Parathyroid adenoma (tissue), 2 donors: ENCODE measurements around the gene COMMD1.

ENCODE experiments used
- H2AFZ ChIP-seq: fragments of 300-600 bp; sonication (generic); one replicate; pipeline ENCODE4 v1.7.0; 2017; ENCODE audit warnings: antibody characterized with exemption, mild to moderate bottlenecking
- H3K27ac ChIP-seq: fragments of 300-600 bp; sonication (generic); one replicate; pipeline ENCODE4 v1.7.0; 2017
- H3K27me3 ChIP-seq: fragments of 300-600 bp; sonication (generic); one replicate; pipeline ENCODE4 v1.7.0; 2017; ENCODE audit warnings: low read length; ENCODE audit not compliant: control insufficient read depth, insufficient read depth
- H3K36me3 ChIP-seq: fragments of 300-600 bp; sonication (generic); one replicate; pipeline ENCODE4 v1.7.0; 2017; ENCODE audit warnings: low read length; ENCODE audit not compliant: control insufficient read depth, insufficient read depth
- H3K4me1 ChIP-seq: fragments of 300-600 bp; sonication (generic); one replicate; pipeline ENCODE4 v1.7.0; 2017; ENCODE audit warnings: control low read depth
- H3K4me2 ChIP-seq: fragments of 300-600 bp; sonication (generic); one replicate; pipeline ENCODE4 v1.7.0; 2017; ENCODE audit warnings: low read length
- H3K4me3 ChIP-seq: fragments of 300-600 bp; sonication (generic); one replicate; pipeline ENCODE4 v1.7.0; 2017; ENCODE audit warnings: low read depth, low read length
- H3K79me2 ChIP-seq: fragments of 300-600 bp; sonication (generic); one replicate; pipeline ENCODE4 v1.7.0; 2017; ENCODE audit warnings: control low read depth
- H3K9ac ChIP-seq: fragments of 300-600 bp; sonication (generic); one replicate; pipeline ENCODE4 v1.7.0; 2017; ENCODE audit warnings: mild to moderate bottlenecking
- H3K9me3 ChIP-seq: fragments of 300-600 bp; sonication (generic); one replicate; pipeline ENCODE4 v1.7.0; 2017; ENCODE audit warnings: low read length; ENCODE audit not compliant: control insufficient read depth
- TF ChIP-seq, protein P1 (sequence below): fragments of 300-600 bp; sonication (generic); IDR thresholded peaks from one replicate; pipeline ENCODE4 v1.7.0; 2017; ENCODE audit warnings: antibody characterized with exemption, mild to moderate bottlenecking
- donor health status: primary hyperparathyroidism.

The COMMD1 gene

DNA sequence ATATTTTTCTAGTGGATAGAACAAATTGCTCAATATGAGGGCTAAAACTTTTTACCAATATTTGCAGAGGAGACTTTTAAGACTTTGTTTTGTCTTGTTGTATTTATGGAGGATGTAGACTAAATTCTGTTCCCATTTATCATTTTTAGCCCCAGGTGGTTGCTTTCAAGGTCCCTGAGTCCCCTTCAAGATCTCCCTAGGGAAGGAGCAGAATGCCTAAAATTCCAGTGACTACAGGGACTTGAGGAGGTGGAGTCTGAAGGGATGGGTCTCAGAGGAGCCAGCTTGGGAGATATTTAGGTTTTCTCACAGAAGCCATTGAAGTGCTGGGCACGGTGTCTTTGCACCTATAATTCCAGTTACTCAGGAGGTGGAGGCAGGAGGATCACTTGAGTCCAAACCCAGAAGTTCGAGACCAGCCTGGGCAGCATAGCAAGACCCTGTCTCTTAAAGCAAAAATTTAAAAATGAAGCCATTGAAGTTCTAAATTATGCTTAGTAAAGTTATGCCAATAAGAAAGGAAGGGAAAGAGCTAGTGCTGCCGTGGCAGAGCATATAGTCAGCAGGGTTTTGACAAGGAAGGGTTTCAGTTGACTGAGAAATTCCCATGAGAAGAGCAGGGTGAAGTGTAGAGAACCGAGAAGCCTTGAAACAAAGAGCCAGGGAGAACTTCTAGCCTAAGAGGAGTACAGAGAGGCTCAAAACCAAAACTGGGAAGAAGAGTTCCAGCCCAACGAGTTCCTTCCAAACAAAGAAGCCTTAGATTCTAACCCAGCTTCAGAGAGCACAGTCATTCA is 43.4 kb downstream of the COMMD1 start:
- no peak overlapping the region for H2AFZ ChIP-seq
- H3K36me3 ChIP-seq: no peaks in the 10 kb centered on the region
- H3K4me3 ChIP-seq: no peak overlapping the region
- H3K9ac ChIP-seq: no peak overlapping the region
- H3K79me2 ChIP-seq: peaks cover 8% of the 10 kb centered on the region
- H3K9me3 ChIP-seq: no peaks in the 10 kb centered on the region
- no peaks in the 10 kb centered on the region for H3K27me3 ChIP-seq
- H3K4me2 ChIP-seq: no peak overlapping the region
- TF ChIP-seq, protein P1, sequence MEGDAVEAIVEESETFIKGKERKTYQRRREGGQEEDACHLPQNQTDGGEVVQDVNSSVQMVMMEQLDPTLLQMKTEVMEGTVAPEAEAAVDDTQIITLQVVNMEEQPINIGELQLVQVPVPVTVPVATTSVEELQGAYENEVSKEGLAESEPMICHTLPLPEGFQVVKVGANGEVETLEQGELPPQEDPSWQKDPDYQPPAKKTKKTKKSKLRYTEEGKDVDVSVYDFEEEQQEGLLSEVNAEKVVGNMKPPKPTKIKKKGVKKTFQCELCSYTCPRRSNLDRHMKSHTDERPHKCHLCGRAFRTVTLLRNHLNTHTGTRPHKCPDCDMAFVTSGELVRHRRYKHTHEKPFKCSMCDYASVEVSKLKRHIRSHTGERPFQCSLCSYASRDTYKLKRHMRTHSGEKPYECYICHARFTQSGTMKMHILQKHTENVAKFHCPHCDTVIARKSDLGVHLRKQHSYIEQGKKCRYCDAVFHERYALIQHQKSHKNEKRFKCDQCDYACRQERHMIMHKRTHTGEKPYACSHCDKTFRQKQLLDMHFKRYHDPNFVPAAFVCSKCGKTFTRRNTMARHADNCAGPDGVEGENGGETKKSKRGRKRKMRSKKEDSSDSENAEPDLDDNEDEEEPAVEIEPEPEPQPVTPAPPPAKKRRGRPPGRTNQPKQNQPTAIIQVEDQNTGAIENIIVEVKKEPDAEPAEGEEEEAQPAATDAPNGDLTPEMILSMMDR: no peak
- no peaks in the 10 kb centered on the region for H3K4me1 ChIP-seq
- H3K27ac ChIP-seq: no peak overlapping the region

- TF ChIP-seq, protein P1: no peak
- Histone ChIP-seq H3K36me3 (no peaks in the 10 kb centered on the region), H3K27me3 (no peaks in the 10 kb centered on the region), H3K4me3 (no peak overlapping the region), H3K9me3 (no peaks in the 10 kb centered on the region), H3K79me2 (peaks cover 8% of the 10 kb centered on the region), H3K4me2 (no peak overlapping the region), H3K4me1 (no peaks in the 10 kb centered on the region), H3K27ac (no peak overlapping the region), H3K9ac (no peak overlapping the region), H2AFZ (no peak overlapping the region)
These were observed 43.9 kb downstream of the COMMD1 start for GRCh38 chr2:61949458-61949713.

DNA sequence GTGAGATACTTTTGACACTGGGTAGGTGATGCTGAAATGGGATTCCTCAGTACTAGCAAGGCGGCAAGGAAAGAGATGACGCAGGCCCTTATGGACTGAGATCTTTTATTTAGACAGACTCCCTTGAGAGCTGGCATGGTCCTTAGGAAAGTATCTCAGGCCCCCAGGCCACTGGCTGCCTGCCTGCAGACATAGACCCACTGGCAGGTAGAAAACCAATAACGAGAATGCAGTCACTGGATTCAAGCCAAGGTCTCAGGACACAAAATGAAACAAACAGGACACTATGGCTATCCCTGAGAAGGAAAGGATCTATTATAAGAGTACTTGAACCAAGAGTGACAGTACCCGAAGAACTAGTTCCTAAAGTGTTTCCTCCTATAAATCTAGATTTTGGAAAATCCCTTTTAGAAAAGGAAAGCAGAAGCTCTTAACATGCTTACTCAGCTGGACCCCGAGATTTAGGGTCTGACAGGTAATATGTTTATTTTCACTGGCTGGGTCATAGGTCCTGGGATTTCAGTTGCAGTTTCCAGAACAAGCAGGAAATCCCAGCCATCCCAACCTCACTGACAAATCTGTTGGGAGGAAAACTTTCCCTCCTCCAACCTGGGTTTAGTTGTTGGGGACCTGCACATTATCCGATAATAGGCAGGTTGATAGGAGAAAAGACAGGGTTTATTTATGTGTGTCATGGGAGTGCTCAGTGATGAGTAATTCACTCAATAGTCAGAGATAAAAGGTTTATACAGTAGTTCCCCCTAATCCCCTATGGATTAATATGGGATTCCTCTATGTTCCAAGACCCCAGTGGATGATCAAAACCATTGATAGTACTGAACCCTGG is 44.5 kb downstream of the COMMD1 start:
- Histone ChIP-seq H3K79me2 (peaks cover 8% of the 10 kb centered on the region), H3K9me3 (no peaks in the 10 kb centered on the region), H3K27me3 (no peaks in the 10 kb centered on the region), H3K4me2 (no peak overlapping the region), H3K27ac (no peak overlapping the region), H3K4me3 (no peak overlapping the region), H3K4me1 (no peaks in the 10 kb centered on the region), H2AFZ (no peak overlapping the region), H3K9ac (no peak overlapping the region), H3K36me3 (no peaks in the 10 kb centered on the region)
- TF ChIP-seq, protein P1: no peak

DNA sequence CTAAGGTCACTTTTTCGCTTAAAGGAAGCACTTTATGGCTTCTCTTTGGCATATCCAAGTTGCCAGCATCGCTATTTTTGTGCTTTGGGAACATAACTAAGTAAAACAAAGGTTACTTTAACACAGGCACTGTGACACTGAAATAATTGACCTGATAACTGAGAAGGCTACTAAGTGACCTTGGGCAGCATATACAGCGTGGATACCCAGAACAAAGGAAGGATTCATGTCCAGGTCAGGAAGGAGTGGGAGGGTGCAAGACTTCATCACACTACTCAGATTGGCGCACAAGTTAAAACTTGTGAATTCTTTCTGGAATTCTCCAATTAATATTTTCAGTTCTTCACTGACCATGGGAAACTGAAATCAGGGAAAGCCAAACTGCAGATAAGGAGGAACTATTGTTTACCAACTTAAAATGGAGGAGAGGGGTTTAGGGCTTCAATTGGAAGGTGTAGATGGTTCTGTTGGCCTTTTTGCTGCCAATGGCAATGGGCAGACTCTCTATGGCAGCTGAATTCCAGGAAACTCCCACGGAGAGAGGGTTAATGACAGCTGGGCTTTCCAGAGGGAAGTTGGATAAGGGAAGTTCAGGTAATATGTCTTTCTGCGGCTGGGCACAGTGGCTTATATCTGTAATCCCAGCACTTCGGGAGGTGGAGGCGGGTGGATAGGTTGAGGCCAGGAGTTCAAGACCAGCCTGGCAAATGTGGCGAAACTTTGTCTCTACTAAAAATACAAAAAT is 45.3 kb downstream of the COMMD1 start:
- no peaks in the 10 kb centered on the region for H3K9me3 ChIP-seq
- H3K9ac ChIP-seq: no peak overlapping the region
- H3K79me2 ChIP-seq: peaks cover 8% of the 10 kb centered on the region
- H3K4me2 ChIP-seq: no peak overlapping the region
- H3K27ac ChIP-seq: no peak overlapping the region
- H3K4me1 ChIP-seq: no peaks in the 10 kb centered on the region
- H2AFZ ChIP-seq: no peak overlapping the region
- no peaks in the 10 kb centered on the region for H3K27me3 ChIP-seq
- no peaks in the 10 kb centered on the region for H3K36me3 ChIP-seq
- no peak overlapping the region for H3K4me3 ChIP-seq
- TF ChIP-seq, protein P1: no peak
